ENCODE results near the gene TM4SF18.
"Not testable (repeated sequence)": the region's sequence is repeated elsewhere in the genome, so short reads cannot be mapped to it uniquely, and the experiment has no call there.

TM4SF18 gene

GRCh38 chr3:149333176-149333859 lies at the start of gene TM4SF18:
TM4SF18 (minus strand) TSS chr3:149333636; CDS start chr3:149333382, 254 bp downstream.
- in situ Hi-C loops (cut with HindIII; ENCODE audit: low pct_ligation_motif_present, low pct_unique_long_range_greater_than_20kb, low sequenced_read_pairs), result no loop called here
- peak; percentile 35 for DNase-seq

GRCh38 chr3:149382518-149382917 lies 49.1 kb upstream of the TM4SF18 start:
- in situ Hi-C loops (cut with HindIII; ENCODE audit: low pct_ligation_motif_present, low pct_unique_long_range_greater_than_20kb, low sequenced_read_pairs), result no loop called here
- no peak for DNase-seq

GRCh38 chr3:149382101-149382467 lies 48.6 kb upstream of the TM4SF18 start:
- DNase-seq, result no peak
- in situ Hi-C loops (cut with HindIII; ENCODE audit: low pct_ligation_motif_present, low pct_unique_long_range_greater_than_20kb, low sequenced_read_pairs), result no loop called here

- no peak for DNase-seq
- in situ Hi-C loops (cut with HindIII; ENCODE audit: low pct_ligation_motif_present, low pct_unique_long_range_greater_than_20kb, low sequenced_read_pairs), result no loop called here
Observed at GRCh38 chr3:149381173-149382100, 48.0 kb upstream of the TM4SF18 start.

- DNase-seq; in situ Hi-C loops (cut with HindIII; ENCODE audit: low pct_ligation_motif_present, low pct_unique_long_range_greater_than_20kb, low sequenced_read_pairs): not testable (repeated sequence)
Observed at GRCh38 chr3:149380220-149380619, 46.8 kb upstream of the TM4SF18 start.

- no peak for DNase-seq
- in situ Hi-C loops (cut with HindIII; ENCODE audit: low pct_ligation_motif_present, low pct_unique_long_range_greater_than_20kb, low sequenced_read_pairs), result no loop called here
Observed at GRCh38 chr3:149378478-149379309, 45.3 kb upstream of the TM4SF18 start.

GRCh38 chr3:149377408-149378364 lies 44.2 kb upstream of the TM4SF18 start, which contains the start of gene TM4SF1:
TM4SF1 (minus strand) TSS chr3:149377649; CDS start chr3:149377547, 102 bp downstream.
- DNase-seq, result peak; percentile 97
- in situ Hi-C loops (cut with HindIII; ENCODE audit: low pct_ligation_motif_present, low pct_unique_long_range_greater_than_20kb, low sequenced_read_pairs), result no loop called here

GRCh38 chr3:149376718-149377407 lies 43.4 kb upstream of the TM4SF18 start:
- DNase-seq, result no peak
- in situ Hi-C loops (cut with HindIII; ENCODE audit: low pct_ligation_motif_present, low pct_unique_long_range_greater_than_20kb, low sequenced_read_pairs), result no loop called here

GRCh38 chr3:149375501-149376196 lies 42.2 kb upstream of the TM4SF18 start:
- peak; percentile 35 for DNase-seq
- in situ Hi-C loops (cut with HindIII; ENCODE audit: low pct_ligation_motif_present, low pct_unique_long_range_greater_than_20kb, low sequenced_read_pairs), result no loop called here

GRCh38 chr3:149374793-149375500 lies 41.5 kb upstream of the TM4SF18 start:
- in situ Hi-C loops (cut with HindIII; ENCODE audit: low pct_ligation_motif_present, low pct_unique_long_range_greater_than_20kb, low sequenced_read_pairs), result no loop called here
- no peak for DNase-seq

- no peak for DNase-seq
- in situ Hi-C loops (cut with HindIII; ENCODE audit: low pct_ligation_motif_present, low pct_unique_long_range_greater_than_20kb, low sequenced_read_pairs), result no loop called here
Observed at GRCh38 chr3:149374391-149374790, 41.0 kb upstream of the TM4SF18 start.

- in situ Hi-C loops (cut with HindIII; ENCODE audit: low pct_ligation_motif_present, low pct_unique_long_range_greater_than_20kb, low sequenced_read_pairs), result no loop called here
- no peak for DNase-seq
Observed at GRCh38 chr3:149373235-149374125, 40.0 kb upstream of the TM4SF18 start.

- DNase-seq, result no peak
- in situ Hi-C loops (cut with HindIII; ENCODE audit: low pct_ligation_motif_present, low pct_unique_long_range_greater_than_20kb, low sequenced_read_pairs), result no loop called here
Observed at GRCh38 chr3:149371723-149372114, 38.3 kb upstream of the TM4SF18 start.

GRCh38 chr3:149371001-149371722 lies 37.7 kb upstream of the TM4SF18 start:
- no peak for DNase-seq
- in situ Hi-C loops (cut with HindIII; ENCODE audit: low pct_ligation_motif_present, low pct_unique_long_range_greater_than_20kb, low sequenced_read_pairs), result no loop called here

Measured in ACHN (cell line).